Inferior parietal cortex (tissue), 1 donor: Measurements from ENCODE around the gene SLC2A2.

Experiments used
- DNase-seq: peaks from one replicate; pipeline ENCODE4 v3.0.0-alpha.2; 2016; ENCODE audit errors: extremely low spot score

Gene SLC2A2

DNA sequence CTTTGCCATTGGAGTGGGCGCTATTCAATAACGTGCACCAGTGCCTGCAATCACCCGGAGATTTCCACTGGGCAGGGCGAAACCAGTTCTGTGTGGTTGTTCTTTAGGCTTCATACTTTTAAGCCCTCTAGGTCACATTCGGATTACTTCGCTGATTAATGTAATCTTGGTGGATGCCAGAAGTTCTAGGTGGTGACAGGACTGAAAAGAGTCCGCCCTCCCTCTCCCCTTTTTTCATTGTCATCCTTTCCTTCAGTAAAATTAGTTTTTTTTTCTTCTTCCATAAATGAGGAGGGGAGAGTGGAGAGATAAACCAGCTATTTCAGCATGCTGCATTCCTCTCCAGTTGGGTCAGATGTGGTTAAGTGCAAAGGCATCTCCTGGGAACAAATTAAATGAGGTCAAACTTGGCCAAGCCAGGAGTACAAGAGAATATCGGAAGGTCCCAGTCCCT, 2.3 kb upstream of the SLC2A2 start:
- DNase-seq, result no peak

GRCh38 chr3:171028025-171028778, 1.7 kb upstream of the SLC2A2 start:
- DNase-seq, result peak; percentile 6

DNA sequence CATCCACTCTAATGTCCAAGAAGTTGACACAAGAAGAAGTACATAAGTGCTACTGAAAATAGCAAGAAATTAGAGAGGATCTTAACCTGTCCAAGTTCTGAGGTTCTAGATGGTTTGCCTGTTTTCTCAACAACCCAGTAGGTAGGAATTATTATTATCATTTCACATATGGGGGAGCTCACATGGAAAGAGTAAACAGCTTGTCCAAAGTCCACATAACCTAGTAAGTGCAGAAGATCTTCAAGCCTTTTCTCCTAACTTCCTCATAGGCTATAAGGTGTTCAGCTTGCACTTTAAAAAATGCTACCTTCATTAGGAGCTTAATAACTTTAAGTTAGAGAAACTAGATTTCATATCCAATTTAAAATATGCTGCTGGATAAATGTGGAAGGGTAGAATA, 3.0 kb downstream of the SLC2A2 start:
- no peak for DNase-seq

GRCh38 chr3:171021377-171021776, 5.1 kb downstream of the SLC2A2 start:
- DNase-seq, result no peak

GRCh38 chr3:171018156-171018935, 8.2 kb downstream of the SLC2A2 start:
- no peak for DNase-seq

GRCh38 chr3:171013822-171014748, 12.4 kb downstream of the SLC2A2 start:
- no peak for DNase-seq

DNA sequence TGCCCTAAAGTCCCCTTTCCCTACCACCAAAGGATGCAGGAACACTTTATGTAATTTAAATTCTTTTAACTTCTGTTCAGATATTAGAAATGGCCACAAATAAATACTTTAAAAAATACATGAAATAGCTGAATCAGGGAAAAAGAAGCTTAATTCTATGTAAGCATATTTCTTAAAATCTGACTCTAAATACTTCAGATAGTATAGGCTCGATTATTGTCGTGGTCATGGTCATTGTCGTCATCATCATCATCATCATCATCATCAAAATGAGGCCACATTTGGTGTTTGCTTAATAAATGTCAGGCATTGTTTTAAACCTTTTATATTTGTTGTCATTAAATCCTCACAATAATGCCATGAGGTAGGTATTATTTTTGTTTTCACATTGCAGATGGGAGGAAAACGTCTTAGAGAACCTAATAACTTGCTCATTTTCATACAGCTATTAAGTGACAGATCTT, 14.6 kb downstream of the SLC2A2 start:
- no peak for DNase-seq

DNA sequence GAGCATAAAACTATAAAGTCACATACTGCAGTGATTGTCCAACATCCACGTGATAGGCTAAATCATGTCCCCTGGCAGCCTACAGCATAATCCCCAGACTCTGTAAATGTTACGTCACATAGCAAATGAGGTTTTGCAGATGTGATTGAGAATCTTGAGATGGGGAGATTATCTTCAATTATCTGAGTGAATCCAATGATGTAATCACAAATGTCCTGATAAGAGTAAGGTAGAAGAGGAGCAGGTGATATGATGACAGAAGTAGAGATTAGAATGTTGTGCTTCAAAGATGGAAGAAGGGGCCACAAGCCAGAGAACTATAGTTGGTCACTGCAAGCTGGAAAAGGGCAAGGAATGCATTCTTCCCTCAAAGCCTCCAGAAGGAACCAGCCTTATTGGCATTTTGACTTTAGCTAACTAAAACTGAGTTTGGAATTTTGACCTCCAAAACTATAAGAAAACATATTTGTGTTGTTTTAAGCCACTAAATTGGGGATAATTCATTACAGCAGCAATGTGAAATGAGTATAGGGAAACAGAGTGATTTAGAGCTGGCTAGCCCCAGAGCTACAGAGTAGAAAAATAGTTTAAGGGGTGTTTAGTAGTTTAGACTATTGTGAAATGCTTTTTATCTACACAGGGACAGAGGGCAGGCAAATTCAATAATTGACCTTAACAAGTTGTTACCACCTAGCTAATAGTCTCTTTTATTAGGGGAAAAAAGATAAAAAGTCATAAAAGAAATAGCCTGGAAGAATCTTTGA, 15.2 kb downstream of the SLC2A2 start:
- DNase-seq, result no peak

DNA sequence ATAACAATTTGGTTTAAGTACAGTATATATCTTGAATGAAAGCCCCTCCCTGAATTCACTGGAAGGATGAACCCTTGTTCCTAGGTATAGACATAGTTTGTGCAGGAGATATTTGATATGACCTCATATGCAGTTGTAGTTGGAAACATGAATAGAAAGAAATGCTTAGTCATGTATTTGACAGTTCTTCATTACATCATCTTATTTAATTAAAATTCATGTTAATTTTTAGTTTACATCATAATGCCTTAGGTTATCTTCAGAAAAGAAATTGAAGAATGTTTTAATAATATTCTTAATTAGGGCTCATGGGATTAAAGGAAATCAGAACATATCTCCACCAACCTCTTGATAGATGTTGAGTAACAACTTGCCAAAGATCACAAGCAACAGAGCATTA, 19.2 kb downstream of the SLC2A2 start:
- DNase-seq, result no peak

DNA sequence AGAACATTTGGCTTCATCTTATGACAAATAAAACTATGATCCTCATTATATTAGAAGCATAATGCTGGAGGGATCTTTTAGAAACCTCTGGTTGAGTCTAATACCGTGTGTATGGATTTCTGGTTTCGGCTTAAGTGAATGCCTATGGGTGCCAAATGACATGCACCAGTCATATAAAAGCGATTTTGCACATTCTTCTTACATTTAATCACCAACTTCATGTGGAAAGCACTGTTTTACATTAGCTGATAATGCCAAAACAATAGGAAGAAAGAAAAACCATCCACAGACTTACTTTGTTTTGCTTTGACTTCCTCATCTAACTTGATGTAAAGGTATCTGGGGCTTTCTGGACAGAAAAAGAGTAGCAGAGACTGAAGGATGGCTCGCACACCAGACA, 20.9 kb downstream of the SLC2A2 start:
- no peak for DNase-seq

DNA sequence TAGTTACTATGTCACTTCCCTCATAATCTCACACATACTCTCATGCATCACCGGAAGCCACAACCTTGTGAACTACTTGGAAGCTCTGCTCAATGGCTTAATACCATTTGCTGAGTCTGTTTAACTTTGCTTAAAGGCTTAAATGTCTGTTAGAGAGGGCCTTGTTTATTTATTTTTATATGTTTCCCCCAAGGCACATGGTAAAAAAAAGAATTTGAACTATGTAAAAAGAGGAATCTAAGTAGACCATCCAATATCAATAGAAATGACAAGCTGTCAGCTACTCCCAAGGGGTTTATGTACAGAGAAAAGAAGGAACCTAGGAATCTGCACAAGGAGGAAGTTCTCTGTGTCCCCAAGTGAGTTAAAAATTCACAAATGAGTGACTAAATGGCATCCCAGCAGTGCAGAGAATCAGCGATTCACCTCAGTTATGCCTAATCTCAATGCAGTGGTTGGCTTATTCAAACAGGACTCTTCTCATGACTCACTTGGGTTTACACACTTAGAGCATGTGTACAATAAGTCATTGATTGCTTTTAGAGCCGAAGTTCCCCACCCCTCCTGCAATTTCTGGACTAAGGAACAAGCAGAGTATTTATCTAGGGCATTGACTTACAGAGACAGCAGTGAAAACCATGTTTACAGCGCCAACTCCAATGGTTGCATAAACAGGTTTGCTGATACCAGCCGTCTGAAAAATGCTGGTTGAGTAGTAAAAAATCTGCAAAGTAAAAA, 24.4 kb downstream of the SLC2A2 start:
- no peak for DNase-seq

DNA sequence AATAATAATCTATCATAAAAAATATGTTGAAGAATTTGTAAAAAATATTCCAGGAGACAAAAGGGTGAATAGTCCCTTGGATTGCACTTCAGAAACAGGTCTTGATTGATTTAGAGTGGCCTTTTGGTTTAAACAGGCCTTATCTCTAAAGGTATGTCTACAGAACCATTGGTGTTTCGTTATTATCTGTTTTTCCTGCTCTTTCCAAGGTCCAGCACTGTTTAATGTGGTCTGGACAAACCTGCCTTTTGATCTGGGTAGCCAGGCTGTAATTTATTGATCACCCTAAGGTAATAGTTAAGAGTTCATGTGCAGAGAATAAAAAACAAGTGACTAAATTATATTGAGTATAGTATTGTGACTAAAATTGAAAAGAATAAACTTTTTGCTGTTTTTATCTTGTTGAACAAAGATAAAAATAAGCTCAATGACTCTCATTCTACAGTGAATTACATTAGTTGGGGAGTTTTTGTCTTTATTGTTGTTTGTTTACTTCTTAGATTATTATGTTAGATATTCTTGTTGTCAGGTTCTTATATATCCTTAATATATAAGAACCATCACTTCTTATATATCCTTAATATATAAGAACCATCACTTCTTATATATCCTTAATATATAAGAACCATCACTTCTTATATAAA, 25.1 kb downstream of the SLC2A2 start:
- no peak for DNase-seq

DNA sequence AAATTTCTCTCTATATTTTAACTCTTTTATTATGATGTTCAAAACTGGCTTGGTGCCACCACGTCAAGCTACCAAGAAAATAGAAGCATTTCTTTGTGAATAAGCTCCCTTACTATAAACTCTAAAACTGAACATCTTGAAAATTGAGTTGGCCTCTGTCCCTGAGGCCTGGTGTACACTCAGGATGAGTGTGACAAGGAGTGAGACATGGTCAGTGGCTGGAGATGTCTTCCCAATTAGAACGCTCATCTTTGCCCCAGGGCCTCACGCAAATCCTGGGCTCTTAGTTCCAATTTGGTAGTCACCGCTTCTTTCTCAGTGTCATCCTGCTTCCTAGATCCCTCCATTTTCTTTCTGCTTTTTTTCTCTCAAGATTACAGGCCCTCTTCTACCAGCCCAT, 26.2 kb downstream of the SLC2A2 start:
- no peak for DNase-seq

DNA sequence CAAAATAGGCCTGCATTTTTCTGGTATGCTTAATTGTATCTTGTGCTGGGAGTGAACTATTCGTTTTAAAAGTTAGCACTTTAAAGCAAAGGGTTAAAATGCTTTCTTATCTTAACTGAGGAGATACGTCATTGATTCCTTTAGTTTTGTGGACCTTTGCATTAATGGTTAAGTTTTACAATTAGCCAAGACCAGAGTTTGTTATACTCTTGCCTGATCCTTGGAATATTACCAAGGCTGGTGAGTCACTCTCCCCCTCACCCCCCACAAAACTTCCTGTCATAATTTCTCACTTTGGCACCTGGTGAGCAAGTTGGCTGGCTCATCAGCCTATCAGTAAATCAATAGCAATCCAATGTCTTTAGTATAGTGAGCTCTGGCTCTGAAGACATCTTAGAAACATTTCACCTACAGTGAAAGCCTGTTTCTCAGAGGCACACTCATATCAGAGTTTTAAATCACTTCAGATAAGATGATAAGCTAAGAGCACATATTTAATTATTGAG, 26.7 kb downstream of the SLC2A2 start:
- no peak for DNase-seq

GRCh38 chr3:170997961-170998913, 28.3 kb downstream of the SLC2A2 start:
- DNase-seq, result no peak

DNA sequence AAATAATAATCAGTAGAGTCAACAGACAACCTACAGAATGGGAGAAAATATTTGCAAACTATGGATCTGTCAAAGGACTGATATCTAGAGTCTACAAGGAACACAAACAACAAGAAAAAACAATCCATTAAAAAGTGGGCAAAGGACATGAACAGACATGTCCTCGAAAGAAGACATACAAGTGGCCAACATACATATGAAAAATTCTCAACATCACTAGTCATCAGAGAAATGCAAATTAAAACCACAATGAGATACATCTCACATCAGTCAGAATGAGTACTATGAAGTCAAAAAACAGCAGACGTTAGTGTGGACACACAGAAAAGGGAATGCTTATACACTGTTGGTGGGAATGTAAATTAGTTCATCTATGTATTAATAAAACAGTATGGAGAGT, 33.7 kb downstream of the SLC2A2 start:
- DNase-seq, result no peak

GRCh38 chr3:170991664-170992063, 34.9 kb downstream of the SLC2A2 start:
- DNase-seq, result no peak

- no peak for DNase-seq
Measured at GRCh38 chr3:170989100-170989648, 37.3 kb downstream of the SLC2A2 start.
